Measurements from ENCODE around the gene MZB1. TPM values are rescaled to one million over a fixed set of nuclear protein-coding genes. Genes with fewer than 3 reads are reported as not detected.
A peak's percentile ranks its signal among the peaks of the same experiment; 100 is the strongest.

Gene MZB1
- total and polyA plus RNA-seq, 2 of the 8 experiments (the other 6 are each of a cell fraction or from before 2014, with no cell fraction given): 0.39 to 0.47 TPM

DNA sequence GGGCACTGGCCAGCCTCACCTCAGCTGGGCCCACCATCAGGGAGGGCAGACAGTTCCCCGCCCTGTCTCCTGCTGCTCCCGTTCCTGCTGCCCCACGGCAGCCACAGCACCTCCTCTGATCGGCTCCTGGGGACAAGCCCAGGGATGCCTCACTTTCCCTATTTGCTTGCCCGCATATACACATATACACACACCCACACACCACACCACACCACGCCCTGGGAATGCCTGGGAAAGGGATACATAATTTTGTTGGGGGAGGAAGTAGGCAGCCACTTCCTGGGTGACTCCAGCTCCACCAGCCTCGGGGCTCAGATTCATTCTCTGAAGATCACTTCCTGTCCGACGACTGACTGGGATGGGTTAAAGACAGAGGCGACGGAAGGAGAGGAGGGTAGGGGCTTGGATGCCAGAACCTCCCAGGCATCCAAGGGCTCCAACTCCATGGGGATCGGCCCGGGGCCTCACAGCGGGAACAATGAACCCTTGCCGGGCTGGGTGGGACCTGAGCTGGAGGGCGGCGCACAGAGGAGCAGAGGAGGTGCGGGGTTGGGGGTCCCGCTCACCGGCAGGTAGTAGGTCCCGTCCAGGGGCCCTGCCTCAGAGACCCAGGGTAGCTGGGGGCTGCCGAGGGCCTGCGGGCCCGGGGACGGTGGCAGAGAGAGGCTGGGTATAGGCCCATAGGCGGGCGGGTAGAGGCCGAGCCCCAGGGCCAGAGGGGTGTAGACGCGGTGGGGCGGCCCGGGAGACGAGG, 2.0 kb upstream of the MZB1 start:
- CTCF ChIA-PET (ENCODE audit: partially characterized antibody): interaction anchor here (0.6 to 3.1 kb wide), 12 partner anchors 10 to 256 kb away, joined by 3 to 16 read pairs (median 4); partner anchors contain the start of genes PAIP2 and SPATA24
- peaks cover 27% of the 10 kb centered on the region; the same call in 1 of the 2 replicates for H3K23me2 ChIP-seq (ENCODE audit: low read depth, low read length)
- H4K5ac ChIP-seq (ENCODE audit: insufficient read length, low read depth, low read length): no peak overlapping the region
- no peaks in the 10 kb centered on the region for H3K36me3 ChIP-seq (ENCODE audit: control insufficient read depth in 2 of 4, insufficient read depth in 4 of 4, low read length in 3 of 4)
- H3K9me3 ChIP-seq (ENCODE audit: insufficient read depth in 2 of 2, low read depth in 1 of 2, low read length in 1 of 2): no peaks in the 10 kb centered on the region
- no peaks in the 10 kb centered on the region for H3K79me2 ChIP-seq (ENCODE audit: control insufficient read depth in 1 of 2, insufficient read depth in 2 of 2, low read length in 2 of 2)
- H2BK20ac ChIP-seq (ENCODE audit: low read length): 0 out of 2 replicates have a peak overlapping the region, but pooled peaks have one; percentile 3
- no peak overlapping the region; the same call in 1 of the 2 replicates for H3K18ac ChIP-seq (ENCODE audit: extremely low read depth, low read length)
- H3K79me1 ChIP-seq (ENCODE audit: low read depth, low read length): no peaks in the 10 kb centered on the region; the same call in 1 of the 2 replicates
- no peak overlapping the region for H3K9ac ChIP-seq (replicated peaks in 1 of 4; ENCODE audit: extremely low read depth in 1 of 4, low read depth in 3 of 4, low read length in 3 of 4)
- H2BK120ac ChIP-seq (replicated peaks; ENCODE audit: low read depth, low read length): no peak overlapping the region
- peak overlapping the region; percentile 79; the same call in 1 of the 2 replicates for H2AK5ac ChIP-seq (ENCODE audit: low read depth, low read length)
- H4K91ac ChIP-seq (replicated peaks; ENCODE audit: insufficient read length, low read length): no peak overlapping the region
- H3K27me3 ChIP-seq (replicated peaks in 1 of 4; ENCODE audit: control insufficient read depth in 3 of 4, extremely low read depth in 1 of 4, insufficient read depth in 3 of 4, low read length in 3 of 4): peaks cover 14 to 34% (median 28%) of the 10 kb centered on the region in 4 experiments; a peak in 6 of 7 replicates
- peak overlapping the region; percentile 28; the same call in 1 of the 2 replicates for H4K8ac ChIP-seq (ENCODE audit: extremely low read depth, insufficient read depth, low read length)
- H3K4me1 ChIP-seq (replicated peaks in 1 of 4; ENCODE audit: control insufficient read depth in 3 of 4, insufficient read depth in 4 of 4, low read length in 3 of 4): peaks cover 3 to 41% (median 23%) of the 10 kb centered on the region in 4 experiments
- no peak for FAIRE-seq
- no peak overlapping the region for H3K56ac ChIP-seq (replicated peaks; ENCODE audit: insufficient read length, low read depth, low read length)
- H3K4ac ChIP-seq (replicated peaks; ENCODE audit: insufficient read length, low read depth, low read length): peak overlapping the region; percentile 69
- H2BK12ac ChIP-seq (ENCODE audit: low read depth, low read length): 0 out of 2 replicates have a peak overlapping the region, but pooled peaks have one; percentile 1
- H3K4me3 ChIP-seq (ENCODE audit: extremely low read depth in 1 of 4, insufficient read depth in 2 of 4, low read depth in 3 of 4, low read length in 4 of 4): peak overlapping the region; percentile 42 to 68 (median 54); a peak in 6 of 8 replicates
- no peak overlapping the region for H3K14ac ChIP-seq (ENCODE audit: insufficient read length)
- no peak overlapping the region for H2BK5ac ChIP-seq (ENCODE audit: low read depth, low read length)
- H3K27ac ChIP-seq (ENCODE audit: low read depth, low read length): no peak overlapping the region
- no peak overlapping the region for H2AFZ ChIP-seq (ENCODE audit: low read length)
- peak overlapping the region; percentile 82 to 85 for H3K4me2 ChIP-seq (ENCODE audit: insufficient read depth in 1 of 2, low read depth in 2 of 2, low read length in 2 of 2)
- DNase-seq (ENCODE audit: low read depth in 1 of 2, low spot score in 2 of 2): peak in 1 of 2 experiments; percentile 70
- POLR2A ChIA-PET (ENCODE audit: partially characterized antibody): interaction anchor here (0.6 to 3.9 kb wide), 14 partner anchors 7 to 657 kb away, joined by 3 to 25 read pairs (median 4); partner anchors contain the start of genes DNAJC18, MATR3, PAIP2 and SPATA24
- WGBS, 2 experiments (ENCODE audit: extremely low coverage in 1 of 2, insufficient coverage in 1 of 2, insufficient read length in 1 of 2, insufficient replicate concordance in 2 of 2, low coverage in 1 of 2, low lambda C conversion rate in 2 of 2, missing lambda C conversion rate in 1 of 2): 72% methylated on average over 23 of the region's 33 CpGs; no CpG with 5 or more reads in 1 of the 2 experiments
- 0 out of 2 replicates have a peak overlapping the region, but pooled peaks have one; percentile 53 for H2BK15ac ChIP-seq (ENCODE audit: low read length)
- peaks cover 0 to 3% of the 10 kb centered on the region in 2 experiments for H4K20me1 ChIP-seq (replicated peaks in 1 of 2; ENCODE audit: control insufficient read depth in 1 of 2, insufficient read depth in 2 of 2, low read length in 2 of 2)
- H3K23ac ChIP-seq (ENCODE audit: insufficient read length): no peak overlapping the region
- TF ChIP-seq CREB1 (IDR thresholded peaks at IDR 0.05): no peak
- TF ChIP-seq TAF1 (IDR thresholded peaks at IDR 0.05; ENCODE audit: low read depth, low read length): no peak
- TF ChIP-seq SAP30 (IDR thresholded peaks at IDR 0.05; ENCODE audit: insufficient read depth, insufficient replicate concordance, low read length): no peak
- no peak for TF ChIP-seq CEBPB (IDR thresholded peaks at IDR 0.05; ENCODE audit: low read depth, low read length)
- no peak for TF ChIP-seq SIRT6 (IDR thresholded peaks at IDR 0.05; ENCODE audit: low read length)
- no peak for TF ChIP-seq SIX5 (IDR thresholded peaks at IDR 0.05; ENCODE audit: low read depth, low read length)
- no peak for TF ChIP-seq FOSL1 (IDR thresholded peaks at IDR 0.05; ENCODE audit: insufficient read depth, low read depth, low read length)
- TF ChIP-seq, protein P1, sequence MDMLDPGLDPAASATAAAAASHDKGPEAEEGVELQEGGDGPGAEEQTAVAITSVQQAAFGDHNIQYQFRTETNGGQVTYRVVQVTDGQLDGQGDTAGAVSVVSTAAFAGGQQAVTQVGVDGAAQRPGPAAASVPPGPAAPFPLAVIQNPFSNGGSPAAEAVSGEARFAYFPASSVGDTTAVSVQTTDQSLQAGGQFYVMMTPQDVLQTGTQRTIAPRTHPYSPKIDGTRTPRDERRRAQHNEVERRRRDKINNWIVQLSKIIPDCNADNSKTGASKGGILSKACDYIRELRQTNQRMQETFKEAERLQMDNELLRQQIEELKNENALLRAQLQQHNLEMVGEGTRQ (IDR thresholded peaks at IDR 0.05; ENCODE audit: low read length): no peak
- TF ChIP-seq PHF8 (conservative IDR thresholded peaks at IDR 0.05; ENCODE audit: low read depth, low read length): no peak
- TF ChIP-seq RXRA (IDR thresholded peaks at IDR 0.05; ENCODE audit: insufficient read depth, low read depth, low read length): no peak
